Measurements from ENCODE around the gene DNAJC5G. TPM values are rescaled to one million over a fixed set of nuclear protein-coding genes. Genes with fewer than 3 reads are reported as not detected.
"Not testable (repeated sequence)": the region's sequence is repeated elsewhere in the genome, so short reads cannot be mapped to it uniquely, and the experiment has no call there.

Gene DNAJC5G
- total RNA-seq, 2 donors from 2014 or later = not detected

- DNase-seq (ENCODE audit: low spot score in 2 of 2) = peak; percentile 47 to 67
- no peak overlapping the region for H3K27ac Mint-ChIP-seq
- peaks cover 5% of the 10 kb centered on the region in 2 donors for H3K36me3 Mint-ChIP-seq
- ATAC-seq = peak; percentile 46 to 78
- H3K9me3 Mint-ChIP-seq = no peaks in the 10 kb centered on the region
Measured at GRCh38 chr2:27264753-27265535, 10.3 kb upstream of the DNAJC5G start.

- DNase-seq (ENCODE audit: low spot score in 2 of 2) (no peak), ATAC-seq (no peak)
- peaks cover 5% of the 10 kb centered on the region in 2 donors for H3K36me3 Mint-ChIP-seq
Measured at GRCh38 chr2:27265536-27265870, 9.7 kb upstream of the DNAJC5G start.

GRCh38 chr2:27268296-27268695, 6.9 kb upstream of the DNAJC5G start:
- not testable (repeated sequence) for H3K27ac Mint-ChIP-seq; DNase-seq (ENCODE audit: low spot score in 2 of 2); H3K9me3 Mint-ChIP-seq; ATAC-seq; H3K36me3 Mint-ChIP-seq

More at GRCh38 chr2:27265536-27265870, 9.7 kb upstream of the DNAJC5G start:
- H3K27ac Mint-ChIP-seq = no peak overlapping the region
- H3K9me3 Mint-ChIP-seq = no peaks in the 10 kb centered on the region

- ATAC-seq (no peak), DNase-seq (ENCODE audit: low spot score in 2 of 2) (no peak)
- Mint-ChIP-seq H3K36me3 (no peaks in the 10 kb centered on the region), H3K9me3 (no peaks in the 10 kb centered on the region), H3K27ac (peak overlapping the region in 1 of 2 donors; percentile 32)
Measured at GRCh38 chr2:27270131-27270530, 5.1 kb upstream of the DNAJC5G start.

- DNase-seq (ENCODE audit: low spot score in 2 of 2) (no peak), ATAC-seq (no peak)
- Mint-ChIP-seq H3K27ac (no peak overlapping the region), H3K36me3 (no peaks in the 10 kb centered on the region), H3K9me3 (no peaks in the 10 kb centered on the region)
Measured at GRCh38 chr2:27270670-27271069, 4.6 kb upstream of the DNAJC5G start.

- Mint-ChIP-seq H3K9me3 (no peaks in the 10 kb centered on the region), H3K36me3 (no peaks in the 10 kb centered on the region), H3K27ac (no peak overlapping the region)
- ATAC-seq (no peak), DNase-seq (ENCODE audit: low spot score in 2 of 2) (no peak)
Measured at GRCh38 chr2:27271631-27272340, 3.4 kb upstream of the DNAJC5G start.

- not testable (repeated sequence) for H3K36me3 Mint-ChIP-seq; H3K27ac Mint-ChIP-seq; H3K9me3 Mint-ChIP-seq; DNase-seq (ENCODE audit: low spot score in 2 of 2)
- peak in 1 of 2 donors; percentile 31 for ATAC-seq
Measured at GRCh38 chr2:27272537-27273522, 2.4 kb upstream of the DNAJC5G start.

- Mint-ChIP-seq H3K36me3 (no peaks in the 10 kb centered on the region), H3K27ac (no peak overlapping the region), H3K9me3 (no peaks in the 10 kb centered on the region)
- ATAC-seq (no peak), DNase-seq (ENCODE audit: low spot score in 2 of 2) (no peak)
Measured at GRCh38 chr2:27278010-27278409, 2.8 kb downstream of the DNAJC5G start.

GRCh38 chr2:27280826-27281225, 5.6 kb downstream of the DNAJC5G start:
- H3K9me3 Mint-ChIP-seq = no peaks in the 10 kb centered on the region

GRCh38 chr2:27281442-27281841, 6.2 kb downstream of the DNAJC5G start:
- no peak overlapping the region for H3K27ac Mint-ChIP-seq
- no peak for ATAC-seq
- no peaks in the 10 kb centered on the region for H3K9me3 Mint-ChIP-seq
- H3K36me3 Mint-ChIP-seq = no peaks in the 10 kb centered on the region
- DNase-seq (ENCODE audit: low spot score in 2 of 2) = no peak

More at GRCh38 chr2:27280826-27281225, 5.6 kb downstream of the DNAJC5G start:
- ATAC-seq = no peak
- Mint-ChIP-seq H3K36me3 (no peaks in the 10 kb centered on the region), H3K27ac (no peak overlapping the region)
- no peak for DNase-seq (ENCODE audit: low spot score in 2 of 2)

GRCh38 chr2:27281855-27282559, 6.8 kb downstream of the DNAJC5G start, which contains the start of gene TRIM54:
TRIM54 (plus strand) TSS chr2:27282429; CDS start chr2:27282732, 303 bp downstream.
- ATAC-seq (no peak), DNase-seq (ENCODE audit: low spot score in 2 of 2) (no peak)
- Mint-ChIP-seq H3K36me3 (no peaks in the 10 kb centered on the region), H3K27ac (peak within 1 kb of the TSS in 1 of 2 donors; percentile 64), H3K9me3 (no peaks in the 10 kb centered on the region)

- ATAC-seq (no peak), DNase-seq (ENCODE audit: low spot score in 2 of 2) (no peak)
- H3K9me3 Mint-ChIP-seq = no peaks in the 10 kb centered on the region
Measured at GRCh38 chr2:27282892-27283291, 7.7 kb downstream of the DNAJC5G start.

GRCh38 chr2:27284996-27285395, 9.8 kb downstream of the DNAJC5G start:
- ATAC-seq (no peak), DNase-seq (ENCODE audit: low spot score in 2 of 2) (no peak)
- no peaks in the 10 kb centered on the region for H3K9me3 Mint-ChIP-seq
- no peak overlapping the region for H3K27ac Mint-ChIP-seq
- no peaks in the 10 kb centered on the region for H3K36me3 Mint-ChIP-seq

More at GRCh38 chr2:27282892-27283291, 7.7 kb downstream of the DNAJC5G start:
- Mint-ChIP-seq H3K36me3 (no peaks in the 10 kb centered on the region), H3K27ac (no peak overlapping the region)

GRCh38 chr2:27285481-27285880, 10.2 kb downstream of the DNAJC5G start:
- no peak overlapping the region for H3K27ac Mint-ChIP-seq
- ATAC-seq (no peak), DNase-seq (ENCODE audit: low spot score in 2 of 2) (no peak)
- no peaks in the 10 kb centered on the region for H3K36me3 Mint-ChIP-seq
- H3K9me3 Mint-ChIP-seq = no peaks in the 10 kb centered on the region

GRCh38 chr2:27288610-27289009, 13.4 kb downstream of the DNAJC5G start:
- H3K27ac Mint-ChIP-seq = no peak overlapping the region
- DNase-seq (ENCODE audit: low spot score in 2 of 2) (no peak), ATAC-seq (no peak)
- no peaks in the 10 kb centered on the region for H3K36me3 Mint-ChIP-seq
- no peaks in the 10 kb centered on the region for H3K9me3 Mint-ChIP-seq

- Mint-ChIP-seq H3K9me3 (no peaks in the 10 kb centered on the region), H3K36me3 (no peaks in the 10 kb centered on the region), H3K27ac (no peak overlapping the region)
- no peak for ATAC-seq
- no peak for DNase-seq (ENCODE audit: low spot score in 2 of 2)
Measured at GRCh38 chr2:27290549-27290948, 15.3 kb downstream of the DNAJC5G start.
